KMS-11 (cell line): ENCODE measurements around the gene FBXL19.
A peak's percentile ranks its signal among the peaks of the same experiment; 100 is the strongest.

ENCODE experiments used
- H2AFZ ChIP-seq: fragments of 200-600 bp; sonication (generic); 2 replicates; pipeline ENCODE4 v1.6.1; 2016; ENCODE audit warnings: antibody characterized with exemption, mixed run types, low read depth
- H3K27ac ChIP-seq: fragments of 200-600 bp; sonication (generic); 2 replicates; pipeline ENCODE4 v1.6.1; 2016; ENCODE audit warnings: mild to moderate bottlenecking, mixed run types
- H3K27me3 ChIP-seq: fragments of 200-600 bp; sonication (generic); 2 replicates; pipeline ENCODE4 v1.6.1; 2017; ENCODE audit warnings: mild to moderate bottlenecking, low read depth, mixed run types, moderate library complexity; ENCODE audit not compliant: insufficient read depth
- H3K36me3 ChIP-seq: fragments of 200-600 bp; sonication (generic); 2 replicates; pipeline ENCODE4 v1.6.1; 2017; ENCODE audit warnings: mild to moderate bottlenecking, mixed run types; ENCODE audit not compliant: insufficient read depth
- H3K4me1 ChIP-seq: fragments of 200-600 bp; sonication (generic); 2 replicates; pipeline ENCODE4 v1.6.1; 2016; ENCODE audit warnings: mild to moderate bottlenecking, low read depth, mixed run types; ENCODE audit not compliant: poor library complexity, severe bottlenecking
- H3K4me2 ChIP-seq: fragments of 200-600 bp; sonication (generic); 2 replicates; pipeline ENCODE4 v1.7.0; 2016; ENCODE audit warnings: mild to moderate bottlenecking, mixed run types
- H3K4me3 ChIP-seq: fragments of 200-600 bp; sonication (generic); IDR thresholded peaks from 2 replicates; pipeline ENCODE4 v1.6.1; 2017; ENCODE audit warnings: low read depth, low read length, mixed read lengths; ENCODE audit not compliant: insufficient read depth
- H3K79me2 ChIP-seq: fragments of 200-600 bp; sonication (generic); 2 replicates; pipeline ENCODE4 v1.6.1; 2016; ENCODE audit warnings: low read depth, mixed run types; ENCODE audit not compliant: insufficient read depth
- H3K9ac ChIP-seq: fragments of 200-600 bp; sonication (generic); 2 replicates; pipeline ENCODE4 v1.6.1; 2016; ENCODE audit warnings: mild to moderate bottlenecking, mixed run types
- H4K20me1 ChIP-seq: fragments of 200-600 bp; sonication (generic); 2 replicates; pipeline ENCODE4 v1.6.1; 2016; ENCODE audit warnings: mild to moderate bottlenecking, mixed run types; ENCODE audit not compliant: insufficient read depth
- CTCF ChIP-seq: fragments of 200-600 bp; sonication (generic); conservative IDR thresholded peaks from 2 replicates; pipeline ENCODE4 v1.6.1; 2017; ENCODE audit warnings: low read depth, mild to moderate bottlenecking, antibody characterized with exemption, low read length, moderate library complexity, mixed read lengths

FBXL19 gene, protein sequence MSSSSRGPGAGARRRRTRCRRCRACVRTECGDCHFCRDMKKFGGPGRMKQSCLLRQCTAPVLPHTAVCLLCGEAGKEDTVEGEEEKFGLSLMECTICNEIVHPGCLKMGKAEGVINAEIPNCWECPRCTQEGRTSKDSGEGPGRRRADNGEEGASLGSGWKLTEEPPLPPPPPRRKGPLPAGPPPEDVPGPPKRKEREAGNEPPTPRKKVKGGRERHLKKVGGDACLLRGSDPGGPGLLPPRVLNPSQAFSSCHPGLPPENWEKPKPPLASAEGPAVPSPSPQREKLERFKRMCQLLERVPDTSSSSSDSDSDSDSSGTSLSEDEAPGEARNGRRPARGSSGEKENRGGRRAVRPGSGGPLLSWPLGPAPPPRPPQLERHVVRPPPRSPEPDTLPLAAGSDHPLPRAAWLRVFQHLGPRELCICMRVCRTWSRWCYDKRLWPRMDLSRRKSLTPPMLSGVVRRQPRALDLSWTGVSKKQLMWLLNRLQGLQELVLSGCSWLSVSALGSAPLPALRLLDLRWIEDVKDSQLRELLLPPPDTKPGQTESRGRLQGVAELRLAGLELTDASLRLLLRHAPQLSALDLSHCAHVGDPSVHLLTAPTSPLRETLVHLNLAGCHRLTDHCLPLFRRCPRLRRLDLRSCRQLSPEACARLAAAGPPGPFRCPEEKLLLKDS

DNA sequence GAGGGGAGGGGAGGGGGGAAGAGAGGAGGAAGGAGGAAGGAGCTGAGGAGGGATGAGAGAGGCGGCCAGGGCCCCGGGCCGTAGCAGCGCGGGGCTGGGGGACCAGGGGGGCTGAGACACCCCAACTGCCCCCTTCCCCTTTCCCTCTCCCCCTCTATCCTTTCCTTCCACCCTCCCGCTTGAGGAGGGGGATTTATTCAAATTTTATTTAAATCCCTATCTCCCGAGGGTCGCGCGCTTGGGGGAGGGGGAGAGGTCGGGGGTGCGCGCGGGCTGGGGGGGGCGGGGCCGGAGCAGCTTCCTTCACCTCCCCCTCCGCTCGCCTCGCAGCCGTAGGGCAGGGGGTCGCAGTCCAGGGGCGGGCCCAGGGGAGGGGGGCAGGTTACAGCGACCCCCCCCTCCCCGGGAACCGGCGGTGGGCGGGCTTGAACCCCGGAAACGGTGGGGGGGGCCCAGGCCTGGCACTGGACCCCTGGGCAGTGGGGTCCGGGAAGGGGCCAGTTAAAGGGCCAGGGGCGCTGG is at the start of gene FBXL19:
TSS of gene FBXL19 (plus strand) at position 19 of the 522 bp plus-strand sequence. CDS start 2,183 bp downstream, outside the sequence.
- Histone ChIP-seq H3K27me3 (no peaks in the 10 kb centered on the region), H3K36me3 (no peaks in the 10 kb centered on the region), H2AFZ (peak within 1 kb of the TSS; percentile 53), H3K9ac (peak within 1 kb of the TSS; percentile 94), H4K20me1 (no peaks in the 10 kb centered on the region), H3K4me1 (peaks cover 3% of the 10 kb centered on the region), H3K79me2 (no peaks in the 10 kb centered on the region), H3K4me3 (no peak within 1 kb of the TSS), H3K4me2 (peak within 1 kb of the TSS; percentile 0; the same call in 1 of the 2 replicates), H3K27ac (peak within 1 kb of the TSS; percentile 87)
- no peak for TF ChIP-seq CTCF

DNA sequence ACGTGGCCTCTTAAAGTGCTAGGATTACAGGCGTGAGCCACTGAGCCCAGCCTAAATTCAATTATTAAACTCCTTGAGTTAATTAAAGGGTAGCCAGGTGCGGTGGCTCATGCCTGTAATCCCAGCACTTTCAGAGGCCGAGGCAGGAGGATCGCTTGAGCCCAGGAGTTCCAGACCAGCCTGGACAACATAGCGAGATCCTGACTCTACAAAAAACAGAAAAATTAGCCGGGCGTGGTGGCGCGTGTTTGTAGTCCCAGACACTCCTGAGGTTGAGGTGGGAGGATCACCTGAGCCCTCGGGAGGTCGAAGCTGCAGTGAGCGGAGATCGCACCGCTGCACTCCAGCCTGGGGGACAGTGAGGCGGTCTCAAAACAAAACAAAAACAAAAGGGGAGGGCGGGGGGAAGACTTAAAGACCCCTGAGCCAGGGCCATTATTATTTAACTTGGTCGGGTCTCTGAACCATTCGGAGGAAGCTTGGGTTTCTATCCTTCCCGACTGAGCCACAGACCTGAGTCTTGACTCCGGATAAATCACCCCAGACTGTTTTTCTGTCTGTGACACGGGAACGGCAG is 49.0 kb upstream of the FBXL19 start:
- Histone ChIP-seq H3K4me1 (peaks cover 15% of the 10 kb centered on the region), H3K4me2 (peak overlapping the region; percentile 83), H3K4me3 (no peak overlapping the region), H3K36me3 (no peaks in the 10 kb centered on the region), H3K27ac (peak overlapping the region; percentile 83), H3K79me2 (peaks cover 10% of the 10 kb centered on the region; the same call in 1 of the 2 replicates), H3K27me3 (no peaks in the 10 kb centered on the region), H2AFZ (peak overlapping the region; percentile 93), H3K9ac (peak overlapping the region; percentile 90), H4K20me1 (no peaks in the 10 kb centered on the region)
- TF ChIP-seq CTCF = no peak

GRCh38 chr16:30874821-30875717 is 48.3 kb upstream of the FBXL19 start:
- H3K4me1 ChIP-seq = peaks cover 15% of the 10 kb centered on the region
- H3K4me3 ChIP-seq = no peak overlapping the region
- H3K9ac ChIP-seq = peak overlapping the region; percentile 90
- H3K36me3 ChIP-seq = no peaks in the 10 kb centered on the region
- peak overlapping the region; percentile 83 for H3K4me2 ChIP-seq
- H2AFZ ChIP-seq = peak overlapping the region; percentile 93
- H4K20me1 ChIP-seq = no peaks in the 10 kb centered on the region
- H3K79me2 ChIP-seq = peaks cover 10% of the 10 kb centered on the region; the same call in 1 of the 2 replicates
- peak overlapping the region; percentile 83 for H3K27ac ChIP-seq
- H3K27me3 ChIP-seq = no peaks in the 10 kb centered on the region
- TF ChIP-seq CTCF = no peak
